ENCODE data around the gene ZNF467.

The ZNF467 gene

DNA sequence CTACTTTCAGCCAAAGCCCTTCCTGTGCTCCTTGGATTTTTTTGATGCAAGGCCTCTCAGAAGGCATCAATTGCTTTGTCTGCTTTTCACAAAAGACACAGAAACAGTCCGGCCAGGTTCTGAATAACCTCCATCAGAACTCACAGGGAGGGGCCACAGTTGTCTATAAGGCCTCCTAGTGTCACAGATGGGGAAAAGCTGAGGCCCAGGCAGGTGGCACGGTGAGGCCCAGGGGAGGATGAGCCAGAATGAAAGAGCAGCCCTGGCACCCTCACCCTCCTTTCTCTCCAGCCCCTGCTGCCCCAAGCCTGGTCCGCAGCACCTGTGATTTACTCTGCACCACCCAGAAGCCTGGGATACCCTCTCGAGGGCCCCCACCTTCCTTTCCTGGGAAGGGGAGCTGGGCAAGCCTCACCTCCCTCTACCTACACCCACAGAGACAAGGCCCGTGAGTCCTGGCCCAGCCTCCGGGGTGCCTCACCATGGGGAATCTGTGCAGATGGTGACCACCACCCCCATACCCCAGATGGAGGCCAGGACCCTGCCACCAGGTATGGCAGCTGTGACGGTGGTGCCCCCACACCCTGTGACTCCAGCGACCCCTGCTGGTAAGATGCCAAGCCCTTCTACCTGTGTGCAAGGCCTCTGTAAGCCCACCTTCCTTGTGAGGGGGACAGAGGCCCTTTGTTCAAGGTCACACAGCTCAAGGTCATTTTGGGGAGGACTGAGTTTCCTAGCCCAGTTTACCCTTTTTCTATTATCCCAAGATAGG lies 26.2 kb upstream of the ZNF467 start:
- TF ChIP-seq GATA3 (IDR thresholded peaks at IDR 0.05; ENCODE audit: low read depth, low read length): no peak
- no peak for TF ChIP-seq GATA2 (IDR thresholded peaks at IDR 0.05; ENCODE audit: low read depth, low read length)

DNA sequence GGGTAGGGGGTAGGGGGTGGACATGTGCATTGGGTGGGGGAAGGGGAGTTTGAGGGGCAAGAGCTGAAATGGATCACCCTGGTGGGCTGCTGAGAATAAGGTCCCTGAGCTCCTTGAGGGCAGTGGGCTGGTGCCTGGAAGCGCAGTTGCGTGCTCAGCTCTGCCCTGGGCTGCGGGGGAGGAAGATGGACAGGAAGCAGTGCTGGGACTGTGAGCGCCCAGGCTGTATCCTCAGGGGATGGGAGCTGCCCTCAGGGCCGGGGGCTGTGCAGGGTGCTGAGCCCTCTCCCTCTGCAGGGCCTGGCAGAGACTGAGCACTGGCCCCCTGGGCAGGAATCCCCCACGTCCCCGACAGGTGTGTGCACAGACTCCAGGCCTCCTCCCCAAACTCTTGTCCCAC lies 24.4 kb upstream of the ZNF467 start:
- no peak for TF ChIP-seq GATA3 (IDR thresholded peaks at IDR 0.05; ENCODE audit: low read depth, low read length)

DNA sequence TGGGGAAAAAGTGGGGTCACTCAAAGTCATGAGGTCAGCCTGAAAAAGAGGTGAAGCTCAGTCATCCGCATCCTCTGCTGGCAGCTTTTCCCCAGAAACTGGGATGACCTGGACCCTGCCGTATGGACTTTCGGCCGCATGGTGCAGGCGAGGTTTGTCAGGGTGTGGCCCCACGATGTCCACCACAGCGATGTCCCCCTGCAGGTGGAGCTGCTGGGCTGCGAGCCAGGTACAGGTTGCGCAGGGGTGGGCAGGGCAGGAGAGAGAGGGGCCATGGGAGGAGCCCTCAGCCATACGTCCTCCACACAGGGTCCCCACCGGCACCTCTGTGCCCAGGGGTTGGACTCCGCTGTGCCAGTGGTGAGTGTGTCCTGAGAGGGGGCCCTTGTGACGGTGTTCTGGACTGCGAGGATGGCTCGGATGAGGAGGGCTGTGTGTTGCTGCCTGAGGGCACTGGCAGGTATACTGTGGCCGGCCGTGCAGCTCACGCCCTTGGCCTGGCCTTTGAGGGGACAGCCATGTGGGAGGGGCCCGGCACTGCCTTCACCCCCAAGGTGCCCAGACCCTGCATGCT lies 23.0 kb upstream of the ZNF467 start:
- no peak for TF ChIP-seq GATA2 (IDR thresholded peaks at IDR 0.05; ENCODE audit: low read depth, low read length)
- TF ChIP-seq GATA3 (IDR thresholded peaks at IDR 0.05; ENCODE audit: low read depth, low read length): no peak

DNA sequence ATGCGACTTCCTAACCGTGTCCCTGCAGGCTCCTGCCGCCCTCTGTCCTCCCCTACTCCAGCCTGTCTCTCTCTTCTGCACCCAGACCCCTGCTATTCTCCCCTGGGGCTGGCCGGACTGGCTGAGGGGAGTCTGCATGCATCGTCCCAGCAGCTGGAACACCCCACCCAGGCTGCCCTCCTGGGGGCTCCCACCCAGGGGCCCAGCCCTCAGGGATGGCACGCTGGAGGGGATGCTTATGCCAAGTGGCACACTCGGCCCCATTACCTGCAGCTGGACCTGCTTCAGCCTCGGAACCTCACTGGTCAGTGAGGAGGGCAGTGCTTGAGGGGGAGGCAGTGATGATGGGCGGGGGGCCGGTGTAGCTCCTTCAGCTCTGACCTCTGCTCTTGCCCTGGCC lies 21.7 kb upstream of the ZNF467 start:
- TF ChIP-seq GATA3 (IDR thresholded peaks at IDR 0.05; ENCODE audit: low read depth, low read length) (no peak), GATA2 (IDR thresholded peaks at IDR 0.05; ENCODE audit: low read depth, low read length) (no peak)

DNA sequence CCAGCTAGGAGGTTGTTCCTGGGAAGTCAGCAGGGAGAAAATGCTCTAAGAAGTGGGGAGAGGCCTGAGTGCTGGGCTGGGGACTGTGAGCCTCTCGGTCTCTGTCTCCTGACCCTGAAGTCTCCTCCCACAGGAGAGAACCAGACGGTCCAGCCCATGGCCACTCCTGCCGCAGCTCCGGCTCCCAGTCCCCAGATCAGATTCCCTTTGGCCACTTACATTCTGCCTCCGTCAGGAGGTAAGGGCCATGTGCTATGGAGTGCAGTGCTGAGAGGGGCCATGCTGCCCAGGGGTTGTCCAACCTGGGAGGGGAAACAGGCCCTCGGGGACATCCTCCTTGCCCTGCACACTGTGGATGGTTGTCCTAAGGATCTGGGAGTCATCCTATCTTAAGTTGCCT lies 21.3 kb upstream of the ZNF467 start:
- TF ChIP-seq GATA2 (IDR thresholded peaks at IDR 0.05; ENCODE audit: low read depth, low read length): no peak
- no peak for TF ChIP-seq GATA3 (IDR thresholded peaks at IDR 0.05; ENCODE audit: low read depth, low read length)

DNA sequence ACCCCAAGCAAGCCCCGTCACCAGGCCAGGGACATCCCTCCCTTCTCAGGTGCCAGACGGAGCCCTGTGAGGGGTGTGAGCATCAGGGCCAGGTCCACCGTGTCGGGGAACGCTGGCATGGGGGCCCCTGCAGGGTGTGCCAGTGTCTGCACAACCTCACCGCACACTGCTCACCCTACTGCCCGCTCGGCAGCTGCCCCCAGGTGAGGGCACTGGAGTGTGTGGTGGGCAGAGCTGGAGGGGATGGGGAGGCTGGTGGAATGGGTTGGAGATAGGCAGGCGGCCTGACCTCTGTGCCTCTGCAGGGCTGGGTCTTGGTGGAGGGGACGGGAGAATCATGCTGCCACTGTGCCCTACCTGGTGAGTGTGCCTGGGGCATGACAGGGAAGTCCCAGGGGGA lies 19.9 kb upstream of the ZNF467 start:
- no peak for TF ChIP-seq GATA2 (IDR thresholded peaks at IDR 0.05; ENCODE audit: low read depth, low read length)
- no peak for TF ChIP-seq GATA3 (IDR thresholded peaks at IDR 0.05; ENCODE audit: low read depth, low read length)

DNA sequence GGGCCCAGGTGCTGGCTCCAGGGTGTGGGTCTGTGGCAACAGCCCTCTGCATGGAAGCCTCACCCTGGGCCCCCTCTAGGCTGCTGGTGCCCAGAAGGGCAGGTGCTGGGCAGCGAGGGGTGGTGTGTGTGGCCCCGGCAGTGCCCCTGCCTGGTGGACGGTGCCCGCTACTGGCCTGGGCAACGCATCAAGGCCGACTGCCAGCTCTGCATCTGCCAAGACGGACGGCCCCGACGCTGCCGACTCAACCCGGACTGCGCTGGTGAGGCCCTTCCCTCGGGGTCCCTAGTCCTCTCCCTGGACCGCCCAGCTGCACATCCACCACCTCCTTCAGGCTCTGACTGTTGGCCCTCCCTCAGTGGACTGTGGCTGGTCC lies 18.8 kb upstream of the ZNF467 start:
- TF ChIP-seq GATA3 (IDR thresholded peaks at IDR 0.05; ENCODE audit: low read depth, low read length) (no peak), GATA2 (IDR thresholded peaks at IDR 0.05; ENCODE audit: low read depth, low read length) (no peak)

DNA sequence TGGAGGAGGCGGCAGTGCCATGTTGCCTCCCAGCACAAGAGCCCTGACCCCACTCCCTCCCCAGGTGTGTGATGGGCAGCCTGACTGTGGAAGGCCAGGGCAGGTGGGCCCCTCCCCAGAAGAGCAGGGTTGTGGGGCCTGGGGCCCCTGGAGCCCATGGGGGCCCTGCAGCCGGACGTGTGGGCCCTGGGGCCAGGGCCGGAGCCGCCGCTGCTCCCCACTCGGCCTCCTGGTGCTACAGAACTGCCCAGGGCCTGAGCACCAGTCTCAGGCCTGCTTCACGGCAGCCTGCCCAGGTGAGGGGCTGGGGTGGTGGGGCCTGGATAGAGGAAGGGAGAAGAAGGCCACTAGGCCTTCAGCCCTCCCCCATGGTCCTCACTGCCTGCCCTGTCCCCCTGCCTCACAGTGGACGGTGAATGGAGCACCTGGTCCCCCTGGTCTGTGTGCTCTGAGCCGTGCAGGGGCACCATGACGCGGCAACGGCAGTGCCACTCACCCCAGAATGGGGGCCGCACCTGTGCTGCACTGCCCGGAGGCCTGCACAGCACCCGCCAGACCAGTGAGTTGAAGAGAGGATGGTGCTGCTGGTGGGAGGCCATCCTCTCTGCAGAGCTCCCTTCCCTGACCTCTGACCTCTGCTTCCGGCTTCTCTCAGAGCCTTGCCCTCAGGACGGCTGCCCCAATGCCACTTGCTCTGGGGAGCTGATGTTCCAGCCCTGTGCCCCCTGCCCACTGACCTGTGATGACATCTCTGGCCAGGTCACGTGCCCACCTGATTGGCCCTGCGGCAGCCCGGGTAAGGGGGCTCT lies 18.2 kb upstream of the ZNF467 start:
- TF ChIP-seq GATA2 (IDR thresholded peaks at IDR 0.05; ENCODE audit: low read depth, low read length) (no peak), GATA3 (IDR thresholded peaks at IDR 0.05; ENCODE audit: low read depth, low read length) (no peak)

DNA sequence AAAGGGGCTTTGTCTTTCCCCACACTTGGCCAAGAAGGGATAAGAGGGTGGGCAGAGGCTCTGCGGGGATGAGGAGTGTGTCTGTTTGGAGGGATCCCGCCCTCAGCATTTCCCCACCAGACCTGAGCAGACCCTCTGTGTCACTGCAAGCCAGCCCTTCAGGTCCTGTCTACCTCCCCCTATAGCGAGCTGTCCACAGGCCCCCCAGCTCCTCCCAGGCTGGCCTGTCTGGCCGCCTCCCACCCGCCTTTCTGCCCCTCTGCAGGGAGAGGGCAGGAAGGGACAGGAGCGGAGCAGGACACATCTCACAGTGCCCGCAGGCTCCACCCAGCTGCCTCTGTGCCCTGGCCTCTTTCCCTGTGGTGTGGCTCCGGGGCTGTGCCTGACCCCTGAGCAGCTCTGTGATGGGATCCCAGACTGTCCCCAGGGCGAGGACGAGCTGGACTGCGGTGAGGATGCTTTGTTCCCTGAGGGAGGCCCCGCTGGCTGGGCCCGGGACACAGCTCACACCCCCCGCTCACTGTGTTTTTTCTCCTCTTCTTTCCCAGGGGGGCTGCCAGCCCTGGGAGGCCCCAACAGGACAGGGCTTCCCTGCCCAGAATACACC lies 17.5 kb upstream of the ZNF467 start:
- no peak for TF ChIP-seq GATA2 (IDR thresholded peaks at IDR 0.05; ENCODE audit: low read depth, low read length)
- no peak for TF ChIP-seq GATA3 (IDR thresholded peaks at IDR 0.05; ENCODE audit: low read depth, low read length)

DNA sequence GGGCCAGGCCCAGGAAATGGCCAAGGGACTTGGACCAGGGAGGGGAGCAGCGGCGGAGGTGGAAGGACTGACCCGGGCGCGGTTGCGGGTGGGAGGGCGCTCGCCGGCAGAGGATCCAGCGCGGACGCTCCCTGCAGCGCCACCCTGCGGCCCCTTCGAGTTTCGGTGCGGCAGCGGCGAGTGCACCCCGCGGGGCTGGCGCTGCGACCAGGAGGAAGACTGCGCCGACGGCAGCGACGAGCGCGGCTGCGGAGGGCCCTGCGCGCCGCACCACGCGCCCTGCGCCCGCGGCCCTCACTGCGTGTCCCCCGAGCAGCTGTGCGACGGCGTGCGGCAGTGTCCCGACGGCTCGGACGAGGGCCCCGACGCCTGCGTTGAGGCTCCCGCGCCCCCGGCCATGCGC lies 16.8 kb upstream of the ZNF467 start:
- TF ChIP-seq GATA2 (IDR thresholded peaks at IDR 0.05; ENCODE audit: low read depth, low read length) (no peak), GATA3 (IDR thresholded peaks at IDR 0.05; ENCODE audit: low read depth, low read length) (no peak)

DNA sequence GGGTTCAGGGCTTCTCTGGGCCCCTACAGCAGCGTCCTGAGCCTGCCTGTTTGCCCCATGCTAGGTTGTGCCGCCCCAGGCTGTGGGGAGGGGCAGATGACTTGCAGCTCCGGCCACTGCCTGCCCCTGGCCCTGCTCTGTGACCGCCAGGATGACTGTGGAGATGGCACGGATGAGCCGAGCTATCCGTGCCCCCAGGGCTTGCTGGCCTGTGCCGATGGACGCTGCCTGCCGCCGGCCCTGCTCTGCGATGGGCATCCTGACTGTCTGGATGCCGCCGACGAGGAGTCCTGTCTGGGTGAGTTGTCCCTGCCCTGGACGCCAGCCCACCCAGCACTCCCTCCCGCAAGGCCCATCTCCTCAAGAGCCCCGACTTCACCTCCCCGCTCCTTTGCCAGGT lies 15.7 kb upstream of the ZNF467 start:
- TF ChIP-seq GATA3 (IDR thresholded peaks at IDR 0.05; ENCODE audit: low read depth, low read length) (no peak), GATA2 (IDR thresholded peaks at IDR 0.05; ENCODE audit: low read depth, low read length) (no peak)

DNA sequence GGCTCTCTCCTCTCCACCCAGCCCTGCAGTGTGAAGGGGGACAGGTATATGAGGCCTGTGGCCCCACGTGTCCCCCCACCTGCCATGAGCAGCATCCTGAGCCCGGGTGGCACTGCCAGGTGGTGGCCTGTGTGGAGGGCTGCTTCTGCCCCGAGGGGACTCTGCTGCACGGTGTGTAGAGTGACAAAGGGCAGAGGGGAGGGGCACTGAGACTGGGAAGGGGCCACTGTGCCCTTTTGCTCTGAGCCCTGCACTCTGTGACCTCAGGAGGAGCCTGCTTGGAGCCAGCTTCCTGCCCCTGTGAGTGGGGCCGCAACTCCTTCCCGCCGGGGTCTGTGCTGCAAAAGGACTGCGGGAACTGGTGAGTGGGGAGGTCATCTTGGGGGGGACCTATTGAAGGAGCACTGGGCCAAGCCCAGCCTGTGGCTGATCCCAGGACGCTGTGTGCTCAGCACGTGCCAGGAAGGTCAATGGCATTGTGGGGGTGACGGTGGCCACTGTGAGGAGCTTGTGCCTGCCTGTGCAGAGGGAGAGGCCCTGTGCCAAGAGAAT lies 15.0 kb upstream of the ZNF467 start:
- TF ChIP-seq GATA2 (IDR thresholded peaks at IDR 0.05; ENCODE audit: low read depth, low read length): no peak
- no peak for TF ChIP-seq GATA3 (IDR thresholded peaks at IDR 0.05; ENCODE audit: low read depth, low read length)

DNA sequence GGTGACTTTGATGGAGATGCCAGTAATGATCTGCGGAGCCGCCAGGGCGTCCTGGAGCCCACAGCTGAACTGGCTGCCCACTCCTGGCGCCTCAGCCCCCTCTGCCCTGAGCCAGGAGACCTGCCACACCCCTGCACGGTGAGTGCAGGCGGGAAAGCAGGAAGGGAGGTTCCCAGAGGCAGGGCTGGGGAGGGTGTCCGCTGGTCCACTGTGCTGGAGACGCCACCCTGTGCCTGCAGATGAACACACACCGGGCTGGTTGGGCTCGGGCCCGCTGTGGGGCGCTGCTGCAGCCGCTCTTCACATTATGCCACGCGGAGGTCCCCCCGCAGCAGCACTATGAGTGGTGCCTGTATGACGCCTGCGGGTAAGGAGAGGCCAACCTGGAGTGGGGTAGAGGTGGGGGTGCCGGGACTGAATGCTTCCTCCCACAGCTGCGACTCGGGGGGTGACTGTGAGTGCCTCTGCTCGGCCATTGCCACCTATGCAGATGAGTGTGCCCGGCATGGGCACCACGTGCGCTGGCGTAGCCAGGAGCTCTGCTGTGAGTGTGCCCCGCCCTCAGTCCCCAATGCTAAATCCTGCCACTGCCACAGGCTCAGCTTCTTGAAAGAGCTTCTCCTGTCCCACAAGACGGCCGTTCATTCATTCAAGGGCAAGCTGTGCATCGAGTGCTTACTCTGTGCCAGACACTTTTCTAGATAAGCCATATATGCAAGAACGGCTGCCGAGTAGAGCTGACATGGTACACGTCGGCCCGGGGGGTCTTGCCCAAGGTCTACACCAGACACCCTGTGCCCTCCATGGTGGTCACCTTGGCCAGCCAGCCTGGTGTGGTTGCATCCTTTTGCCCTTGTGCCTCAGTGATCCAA lies 14.3 kb upstream of the ZNF467 start:
- TF ChIP-seq GATA2 (IDR thresholded peaks at IDR 0.05; ENCODE audit: low read depth, low read length): no peak
- no peak for TF ChIP-seq GATA3 (IDR thresholded peaks at IDR 0.05; ENCODE audit: low read depth, low read length)
